ENCODE data around the gene SP140.

SP140 gene

DNA sequence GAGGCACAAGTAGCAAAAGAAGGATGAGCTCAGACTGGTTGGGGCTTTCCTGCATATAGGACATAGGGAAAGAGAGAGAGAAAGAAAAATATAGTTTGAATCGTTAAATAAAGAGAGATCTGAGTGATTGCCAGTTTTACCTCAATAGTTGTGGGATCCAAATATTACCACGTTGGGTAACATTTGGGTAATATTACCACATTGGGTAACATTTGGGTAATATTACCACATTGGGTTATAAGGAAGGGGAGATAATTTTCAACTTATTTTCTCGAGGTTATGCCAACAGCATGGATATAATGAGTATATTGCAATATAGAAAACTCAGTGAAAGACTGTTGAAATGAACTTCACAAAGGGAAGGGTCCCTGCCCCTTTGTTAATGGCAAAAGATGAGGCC is 20.7 kb downstream of the SP140 start:
- no peak for DNase-seq
- Histone ChIP-seq H2BK15ac (ENCODE audit: low read depth, poor library complexity, severe bottlenecking) (no peak overlapping the region), H4K8ac (ENCODE audit: low read length) (no peak overlapping the region), H4K91ac (ENCODE audit: low read length) (no peak overlapping the region), H3K14ac (ENCODE audit: low read length in 2 of 2) (no peak overlapping the region), H3K27me3 (ENCODE audit: control insufficient read depth in 1 of 2, insufficient read depth in 1 of 2, low read length in 2 of 2) (peaks cover 0 to 29% of the 10 kb centered on the region in 2 experiments), H3K79me1 (replicated peaks; ENCODE audit: low read length, poor library complexity, severe bottlenecking) (no peaks in the 10 kb centered on the region), H3K9ac (ENCODE audit: low read length) (no peak overlapping the region), H2AFZ (ENCODE audit: low read depth, low read length) (no peak overlapping the region), H2AK5ac (ENCODE audit: low read length, severe bottlenecking) (no peak overlapping the region), H3K4me2 (ENCODE audit: low read length, poor library complexity, severe bottlenecking) (no peak overlapping the region), H3K4me3 (ENCODE audit: insufficient read depth in 1 of 2, low read depth in 1 of 2, low read length in 2 of 2) (no peak overlapping the region), H2BK12ac (ENCODE audit: low read length in 2 of 2) (no peak overlapping the region), H3K4me1 (ENCODE audit: control insufficient read depth, insufficient read depth, low read depth, low read length) (no peaks in the 10 kb centered on the region), H3K9me3 (ENCODE audit: control insufficient read depth, low read length) (no peaks in the 10 kb centered on the region), H3K23ac (ENCODE audit: low read length in 2 of 2) (no peak overlapping the region), H3K27ac (ENCODE audit: low read length, poor library complexity, severe bottlenecking) (no peak overlapping the region), H3K18ac (ENCODE audit: low read depth in 1 of 2, low read length in 2 of 2) (no peak overlapping the region), H3K36me3 (ENCODE audit: control insufficient read depth in 1 of 2, insufficient read depth in 2 of 2, low read depth in 1 of 2, low read length in 2 of 2) (no peaks in the 10 kb centered on the region), H2BK5ac (ENCODE audit: low read depth, low read length, poor library complexity, severe bottlenecking) (no peak overlapping the region), H3K4ac (ENCODE audit: low read depth in 1 of 2, low read length in 2 of 2) (no peak overlapping the region), H2BK120ac (ENCODE audit: low read depth, low read length) (no peak overlapping the region)
- 89% methylated on average over 3 of the region's 3 CpGs for WGBS

- Histone ChIP-seq H3K23ac (ENCODE audit: low read length in 2 of 2) (no peak overlapping the region), H3K4me3 (ENCODE audit: insufficient read depth in 1 of 2, low read depth in 1 of 2, low read length in 2 of 2) (no peak overlapping the region), H3K4me1 (ENCODE audit: control insufficient read depth, insufficient read depth, low read depth, low read length) (no peaks in the 10 kb centered on the region), H3K14ac (ENCODE audit: low read length in 2 of 2) (no peak overlapping the region), H2BK15ac (ENCODE audit: low read depth, poor library complexity, severe bottlenecking) (no peak overlapping the region), H2BK5ac (ENCODE audit: low read depth, low read length, poor library complexity, severe bottlenecking) (no peak overlapping the region), H2BK12ac (ENCODE audit: low read length in 2 of 2) (no peak overlapping the region), H4K8ac (ENCODE audit: low read length) (no peak overlapping the region), H3K18ac (ENCODE audit: low read depth in 1 of 2, low read length in 2 of 2) (no peak overlapping the region), H3K4ac (ENCODE audit: low read depth in 1 of 2, low read length in 2 of 2) (no peak overlapping the region), H3K4me2 (ENCODE audit: low read length, poor library complexity, severe bottlenecking) (no peak overlapping the region), H4K91ac (ENCODE audit: low read length) (no peak overlapping the region), H3K9me3 (ENCODE audit: control insufficient read depth, low read length) (no peaks in the 10 kb centered on the region), H3K9ac (ENCODE audit: low read length) (no peak overlapping the region), H3K79me1 (replicated peaks; ENCODE audit: low read length, poor library complexity, severe bottlenecking) (no peaks in the 10 kb centered on the region), H3K27me3 (ENCODE audit: control insufficient read depth in 1 of 2, insufficient read depth in 1 of 2, low read length in 2 of 2) (peaks cover 0 to 40% of the 10 kb centered on the region in 2 experiments), H3K36me3 (ENCODE audit: control insufficient read depth in 1 of 2, insufficient read depth in 2 of 2, low read depth in 1 of 2, low read length in 2 of 2) (no peaks in the 10 kb centered on the region), H3K27ac (ENCODE audit: low read length, poor library complexity, severe bottlenecking) (no peak overlapping the region), H2AK5ac (ENCODE audit: low read length, severe bottlenecking) (no peak overlapping the region), H2BK120ac (ENCODE audit: low read depth, low read length) (no peak overlapping the region), H2AFZ (ENCODE audit: low read depth, low read length) (no peak overlapping the region)
- WGBS, result 91% methylated on average over 2 of the region's 2 CpGs
- no peak for DNase-seq
Observed at GRCh38 chr2:230250231-230250630, 24.7 kb downstream of the SP140 start.

GRCh38 chr2:230254152-230254881 is 28.8 kb downstream of the SP140 start:
- Histone ChIP-seq H2AFZ (ENCODE audit: low read depth, low read length) (no peak overlapping the region), H3K27ac (ENCODE audit: low read length, poor library complexity, severe bottlenecking) (no peak overlapping the region), H4K8ac (ENCODE audit: low read length) (no peak overlapping the region), H3K79me1 (replicated peaks; ENCODE audit: low read length, poor library complexity, severe bottlenecking) (no peaks in the 10 kb centered on the region), H3K14ac (ENCODE audit: low read length in 2 of 2) (no peak overlapping the region), H3K4me3 (ENCODE audit: insufficient read depth in 1 of 2, low read depth in 1 of 2, low read length in 2 of 2) (no peak overlapping the region), H3K27me3 (ENCODE audit: control insufficient read depth in 1 of 2, insufficient read depth in 1 of 2, low read length in 2 of 2) (peaks cover 0 to 32% of the 10 kb centered on the region in 2 experiments), H2BK120ac (ENCODE audit: low read depth, low read length) (no peak overlapping the region), H2BK15ac (ENCODE audit: low read depth, poor library complexity, severe bottlenecking) (no peak overlapping the region), H3K18ac (ENCODE audit: low read depth in 1 of 2, low read length in 2 of 2) (no peak overlapping the region), H4K91ac (ENCODE audit: low read length) (no peak overlapping the region), H2BK12ac (ENCODE audit: low read length in 2 of 2) (no peak overlapping the region), H2BK5ac (ENCODE audit: low read depth, low read length, poor library complexity, severe bottlenecking) (no peak overlapping the region), H3K4ac (ENCODE audit: low read depth in 1 of 2, low read length in 2 of 2) (no peak overlapping the region), H3K23ac (ENCODE audit: low read length in 2 of 2) (no peak overlapping the region), H3K4me2 (ENCODE audit: low read length, poor library complexity, severe bottlenecking) (no peak overlapping the region), H2AK5ac (ENCODE audit: low read length, severe bottlenecking) (no peak overlapping the region), H3K4me1 (ENCODE audit: control insufficient read depth, insufficient read depth, low read depth, low read length) (no peaks in the 10 kb centered on the region), H3K9ac (ENCODE audit: low read length) (no peak overlapping the region), H3K9me3 (ENCODE audit: control insufficient read depth, low read length) (no peaks in the 10 kb centered on the region), H3K36me3 (ENCODE audit: control insufficient read depth in 1 of 2, insufficient read depth in 2 of 2, low read depth in 1 of 2, low read length in 2 of 2) (no peaks in the 10 kb centered on the region)
- 89% methylated on average over 4 of the region's 4 CpGs for WGBS
- no peak for DNase-seq

- Histone ChIP-seq H3K4me3 (ENCODE audit: insufficient read depth in 1 of 2, low read depth in 1 of 2, low read length in 2 of 2) (no peak overlapping the region), H3K4ac (ENCODE audit: low read depth in 1 of 2, low read length in 2 of 2) (no peak overlapping the region), H2AK5ac (ENCODE audit: low read length, severe bottlenecking) (no peak overlapping the region), H3K4me1 (ENCODE audit: control insufficient read depth, insufficient read depth, low read depth, low read length) (no peaks in the 10 kb centered on the region), H3K27me3 (ENCODE audit: control insufficient read depth in 1 of 2, insufficient read depth in 1 of 2, low read length in 2 of 2) (peaks cover 0 to 18% of the 10 kb centered on the region in 2 experiments), H3K14ac (ENCODE audit: low read length in 2 of 2) (no peak overlapping the region), H3K36me3 (ENCODE audit: control insufficient read depth in 1 of 2, insufficient read depth in 2 of 2, low read depth in 1 of 2, low read length in 2 of 2) (no peaks in the 10 kb centered on the region), H3K79me1 (replicated peaks; ENCODE audit: low read length, poor library complexity, severe bottlenecking) (no peaks in the 10 kb centered on the region), H3K9ac (ENCODE audit: low read length) (no peak overlapping the region), H3K9me3 (ENCODE audit: control insufficient read depth, low read length) (no peaks in the 10 kb centered on the region), H2AFZ (ENCODE audit: low read depth, low read length) (no peak overlapping the region), H3K23ac (ENCODE audit: low read length in 2 of 2) (no peak overlapping the region), H2BK5ac (ENCODE audit: low read depth, low read length, poor library complexity, severe bottlenecking) (no peak overlapping the region), H2BK15ac (ENCODE audit: low read depth, poor library complexity, severe bottlenecking) (no peak overlapping the region), H4K8ac (ENCODE audit: low read length) (no peak overlapping the region), H4K91ac (ENCODE audit: low read length) (no peak overlapping the region), H3K18ac (ENCODE audit: low read depth in 1 of 2, low read length in 2 of 2) (no peak overlapping the region), H3K27ac (ENCODE audit: low read length, poor library complexity, severe bottlenecking) (no peak overlapping the region), H3K4me2 (ENCODE audit: low read length, poor library complexity, severe bottlenecking) (no peak overlapping the region), H2BK120ac (ENCODE audit: low read depth, low read length) (no peak overlapping the region), H2BK12ac (ENCODE audit: low read length in 2 of 2) (no peak overlapping the region)
- DNase-seq, result no peak
- WGBS, result 92% methylated on average over 3 of the region's 3 CpGs
Observed at GRCh38 chr2:230256733-230257332, 31.3 kb downstream of the SP140 start.

Data from mesenchymal stem cell (in vitro differentiated cells and primary cell).